ENCODE measurements around the gene MAGEA12. TPM values are rescaled to one million over a fixed set of nuclear protein-coding genes. Genes with fewer than 3 reads are reported as not detected.

The MAGEA12 gene
- total RNA-seq, result not detected

GRCh38 chrX:152733261-152733975 lies at the start of gene MAGEA12, which contains the start of gene CSAG1:
Gene MAGEA12, plus strand, starts transcription at chrX:152733757. Its CDS starts 2,405 bp downstream, at chrX:152736162.
Gene CSAG1, minus strand, starts transcription at chrX:152733721. Its CDS starts 1,261 bp downstream, at chrX:152732460.

DNA sequence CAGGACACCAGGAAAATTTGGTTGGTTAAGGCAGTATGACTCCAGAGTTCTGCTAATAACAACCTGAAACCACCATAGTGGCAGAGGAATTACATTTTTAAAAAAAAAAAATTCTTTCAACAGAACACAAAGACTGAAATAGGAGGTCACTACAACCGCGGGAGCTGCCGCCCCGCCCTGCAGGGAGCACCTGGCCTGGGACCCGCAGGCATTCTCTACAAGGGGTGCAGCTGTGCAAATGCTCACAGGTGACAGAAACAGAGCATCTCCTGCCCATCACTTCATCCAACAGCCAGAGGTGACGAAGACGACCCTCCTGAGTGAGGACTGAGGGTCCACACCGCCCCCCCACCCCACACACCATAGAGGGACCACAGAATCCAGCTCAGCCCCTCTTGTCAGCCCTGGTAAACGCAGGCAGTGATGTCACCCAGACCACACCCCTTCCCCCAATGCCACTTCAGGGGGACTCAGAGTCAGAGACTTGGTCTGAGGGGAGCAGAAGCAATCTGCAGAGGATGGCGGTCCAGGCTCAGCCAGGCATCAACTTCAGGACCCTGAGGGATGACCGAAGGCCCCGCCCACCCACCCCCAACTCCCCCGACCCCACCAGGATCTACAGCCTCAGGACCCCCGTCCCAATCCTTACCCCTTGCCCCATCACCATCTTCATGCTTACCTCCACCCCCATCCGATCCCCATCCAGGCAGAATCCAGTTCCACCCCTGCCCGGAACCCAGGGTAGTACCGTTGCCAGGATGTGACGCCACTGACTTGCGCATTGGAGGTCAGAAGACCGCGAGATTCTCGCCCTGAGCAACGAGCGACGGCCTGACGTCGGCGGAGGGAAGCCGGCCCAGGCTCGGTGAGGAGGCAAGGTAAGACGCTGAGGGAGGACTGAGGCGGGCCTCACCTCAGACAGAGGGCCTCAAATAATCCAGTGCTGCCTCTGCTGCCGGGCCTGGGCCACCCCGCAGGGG lies 35.3 kb upstream of the MAGEA12 start, which contains the start of gene MAGEA3:
Gene MAGEA3, plus strand, starts transcription at position 843 of the 980 bp plus-strand sequence. CDS start 2,039 bp downstream, outside the sequence.

DNA sequence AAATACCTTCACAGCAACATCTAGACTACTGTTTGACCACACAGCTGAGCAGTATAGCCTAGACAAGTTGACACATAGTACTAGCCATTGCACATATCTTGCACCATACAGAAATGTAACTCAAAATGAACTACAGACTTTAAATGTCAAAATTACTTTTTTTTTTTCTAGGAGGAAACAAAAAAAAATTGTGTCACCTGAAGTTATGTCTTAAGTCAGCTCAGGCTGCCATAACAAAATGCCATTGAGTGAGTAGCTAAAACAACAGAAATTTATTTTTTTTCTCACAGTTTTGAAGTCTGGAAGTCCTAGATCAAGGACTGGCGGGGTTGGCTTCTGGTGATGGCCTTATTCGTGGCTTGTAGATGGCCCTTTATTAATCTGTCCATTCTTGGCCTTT lies 24.4 kb upstream of the MAGEA12 start, which contains the start of gene CSAG2:
Gene CSAG2, minus strand, starts transcription at position 101 of the 400 bp plus-strand sequence. CDS start 161 bp downstream, outside the sequence.

DNA sequence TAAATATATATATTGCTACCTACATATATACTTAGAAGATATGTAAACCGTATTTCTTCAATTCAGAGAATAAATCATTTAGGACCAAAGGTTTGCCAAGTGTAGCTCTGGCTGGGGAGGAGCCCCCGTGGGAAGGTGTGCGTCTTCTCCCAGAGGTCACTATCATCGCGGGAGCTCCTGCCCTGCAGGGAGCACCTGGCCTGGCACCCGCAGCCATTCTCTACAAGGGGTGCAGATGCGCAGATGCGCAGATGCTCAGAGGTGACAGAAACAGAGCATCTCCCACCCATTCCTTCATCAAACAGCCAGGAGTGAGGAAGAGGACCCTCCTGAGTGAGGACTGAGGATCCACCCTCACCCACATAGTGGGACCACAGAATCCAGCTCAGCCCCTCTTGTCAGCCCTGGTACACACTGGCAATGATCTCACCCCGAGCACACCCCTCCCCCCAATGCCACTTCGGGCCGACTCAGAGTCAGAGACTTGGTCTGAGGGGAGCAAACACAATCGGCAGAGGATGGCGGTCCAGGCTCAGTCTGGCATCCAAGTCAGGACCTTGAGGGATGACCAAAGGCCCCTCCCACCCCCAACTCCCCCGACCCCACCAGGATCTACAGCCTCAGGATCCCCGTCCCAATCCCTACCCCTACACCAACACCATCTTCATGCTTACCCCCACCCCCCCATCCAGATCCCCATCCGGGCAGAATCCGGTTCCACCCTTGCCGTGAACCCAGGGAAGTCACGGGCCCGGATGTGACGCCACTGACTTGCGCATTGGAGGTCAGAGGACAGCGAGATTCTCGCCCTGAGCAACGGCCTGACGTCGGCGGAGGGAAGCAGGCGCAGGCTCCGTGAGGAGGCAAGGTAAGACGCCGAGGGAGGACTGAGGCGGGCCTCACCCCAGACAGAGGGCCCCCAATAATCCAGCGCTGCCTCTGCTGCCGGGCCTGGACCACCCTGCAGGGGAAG lies 19.5 kb upstream of the MAGEA12 start, which contains the start of gene MAGEA2B:
Gene MAGEA2B, plus strand, starts transcription at position 814 of the 973 bp plus-strand sequence. CDS start 2,479 bp downstream, outside the sequence.

GRCh38 chrX:152753686-152754650 lies 20.4 kb downstream of the MAGEA12 start, which contains the start of gene MAGEA2:
Gene MAGEA2, minus strand, starts transcription at chrX:152753842. Its CDS starts 2,479 bp downstream, at chrX:152751363.

DNA sequence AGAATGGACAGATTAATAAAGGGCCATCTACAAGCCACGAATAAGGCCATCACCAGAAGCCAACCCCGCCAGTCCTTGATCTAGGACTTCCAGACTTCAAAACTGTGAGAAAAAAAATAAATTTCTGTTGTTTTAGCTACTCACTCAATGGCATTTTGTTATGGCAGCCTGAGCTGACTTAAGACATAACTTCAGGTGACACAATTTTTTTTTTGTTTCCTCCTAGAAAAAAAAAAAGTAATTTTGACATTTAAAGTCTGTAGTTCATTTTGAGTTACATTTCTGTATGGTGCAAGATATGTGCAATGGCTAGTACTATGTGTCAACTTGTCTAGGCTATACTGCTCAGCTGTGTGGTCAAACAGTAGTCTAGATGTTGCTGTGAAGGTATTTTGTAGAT lies 25.4 kb downstream of the MAGEA12 start, which contains the start of gene CSAG3:
Gene CSAG3, plus strand, starts transcription at position 301 of the 400 bp plus-strand sequence.

DNA sequence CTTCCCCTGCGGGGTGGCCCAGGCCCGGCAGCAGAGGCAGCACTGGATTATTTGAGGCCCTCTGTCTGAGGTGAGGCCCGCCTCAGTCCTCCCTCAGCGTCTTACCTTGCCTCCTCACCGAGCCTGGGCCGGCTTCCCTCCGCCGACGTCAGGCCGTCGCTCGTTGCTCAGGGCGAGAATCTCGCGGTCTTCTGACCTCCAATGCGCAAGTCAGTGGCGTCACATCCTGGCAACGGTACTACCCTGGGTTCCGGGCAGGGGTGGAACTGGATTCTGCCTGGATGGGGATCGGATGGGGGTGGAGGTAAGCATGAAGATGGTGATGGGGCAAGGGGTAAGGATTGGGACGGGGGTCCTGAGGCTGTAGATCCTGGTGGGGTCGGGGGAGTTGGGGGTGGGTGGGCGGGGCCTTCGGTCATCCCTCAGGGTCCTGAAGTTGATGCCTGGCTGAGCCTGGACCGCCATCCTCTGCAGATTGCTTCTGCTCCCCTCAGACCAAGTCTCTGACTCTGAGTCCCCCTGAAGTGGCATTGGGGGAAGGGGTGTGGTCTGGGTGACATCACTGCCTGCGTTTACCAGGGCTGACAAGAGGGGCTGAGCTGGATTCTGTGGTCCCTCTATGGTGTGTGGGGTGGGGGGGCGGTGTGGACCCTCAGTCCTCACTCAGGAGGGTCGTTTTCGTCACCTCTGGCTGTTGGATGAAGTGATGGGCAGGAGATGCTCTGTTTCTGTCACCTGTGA lies 36.2 kb downstream of the MAGEA12 start, which contains the start of gene MAGEA6:
Gene MAGEA6, minus strand, starts transcription at position 141 of the 741 bp plus-strand sequence. CDS start 2,039 bp downstream, outside the sequence.

Other genes starting within 250 kb of the MAGEA12 start
- gene GABRQ, start 95.9 kb upstream of the MAGEA12 start, total RNA-seq, result 1.3 TPM
- gene MAGEA3, start 35.0 kb upstream of the MAGEA12 start, total RNA-seq, result not detected
- gene CSAG2, start 24.5 kb upstream of the MAGEA12 start, total RNA-seq, result not detected
- not detected for gene MAGEA2B, start 19.1 kb upstream of the MAGEA12 start, total RNA-seq
- gene CSAG1, start within 50 bp of the MAGEA12 start, total RNA-seq, result not detected
- not detected for gene MAGEA2, start 20.1 kb downstream of the MAGEA12 start, total RNA-seq
- gene CSAG3, start 25.5 kb downstream of the MAGEA12 start, total RNA-seq, result not detected
- gene MAGEA6, start 35.9 kb downstream of the MAGEA12 start, total RNA-seq, result not detected
- 43.5 TPM for gene CETN2, start 97.0 kb downstream of the MAGEA12 start, total RNA-seq
- 36.3 TPM for gene NSDHL, start 97.3 kb downstream of the MAGEA12 start, total RNA-seq
- 3.8 TPM for gene ZNF185, start 164.3 kb downstream of the MAGEA12 start, total RNA-seq

All from parietal lobe (tissue), 1 donor.